ENCODE results near the gene MRTFB.
A peak's percentile ranks its signal among the peaks of the same experiment; 100 is the strongest.

Gene MRTFB

DNA sequence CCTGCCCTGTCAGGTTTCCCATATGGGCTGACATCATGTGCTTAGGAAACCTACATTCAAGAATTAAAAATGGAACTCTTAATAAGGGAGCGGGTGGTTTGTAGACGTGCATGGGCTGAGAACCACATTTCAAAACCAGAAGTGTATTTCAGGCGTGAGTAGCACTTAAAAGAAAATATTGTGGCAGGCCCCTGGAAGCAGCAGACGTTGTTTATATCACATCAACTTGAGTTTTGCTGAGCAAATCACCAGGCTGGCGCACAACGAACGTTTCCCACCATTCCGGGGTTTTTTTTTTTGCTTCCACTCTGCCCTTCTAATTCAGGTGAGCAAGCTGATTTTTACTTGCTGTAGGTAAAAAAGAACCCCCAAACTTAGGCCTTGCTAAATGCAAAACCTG, 220.2 kb downstream of the MRTFB start:
- no peak for DNase-seq
- no peak for TF ChIP-seq CTCF (IDR thresholded peaks at IDR 0.05; ENCODE audit: low read depth, low read length, missing control alignments)
- no peaks in the 10 kb centered on the region for H3K36me3 ChIP-seq (replicated peaks)
- no peaks in the 10 kb centered on the region for H3K27me3 ChIP-seq (replicated peaks)
- in situ Hi-C loops (cut with HindIII; ENCODE audit: low pct_ligation_motif_present, low sequenced_read_pairs), result no loop called here
- no peak overlapping the region for H3K4me3 ChIP-seq (ENCODE audit: low read depth, low read length)
- H3K27ac ChIP-seq, result no peak overlapping the region

DNA sequence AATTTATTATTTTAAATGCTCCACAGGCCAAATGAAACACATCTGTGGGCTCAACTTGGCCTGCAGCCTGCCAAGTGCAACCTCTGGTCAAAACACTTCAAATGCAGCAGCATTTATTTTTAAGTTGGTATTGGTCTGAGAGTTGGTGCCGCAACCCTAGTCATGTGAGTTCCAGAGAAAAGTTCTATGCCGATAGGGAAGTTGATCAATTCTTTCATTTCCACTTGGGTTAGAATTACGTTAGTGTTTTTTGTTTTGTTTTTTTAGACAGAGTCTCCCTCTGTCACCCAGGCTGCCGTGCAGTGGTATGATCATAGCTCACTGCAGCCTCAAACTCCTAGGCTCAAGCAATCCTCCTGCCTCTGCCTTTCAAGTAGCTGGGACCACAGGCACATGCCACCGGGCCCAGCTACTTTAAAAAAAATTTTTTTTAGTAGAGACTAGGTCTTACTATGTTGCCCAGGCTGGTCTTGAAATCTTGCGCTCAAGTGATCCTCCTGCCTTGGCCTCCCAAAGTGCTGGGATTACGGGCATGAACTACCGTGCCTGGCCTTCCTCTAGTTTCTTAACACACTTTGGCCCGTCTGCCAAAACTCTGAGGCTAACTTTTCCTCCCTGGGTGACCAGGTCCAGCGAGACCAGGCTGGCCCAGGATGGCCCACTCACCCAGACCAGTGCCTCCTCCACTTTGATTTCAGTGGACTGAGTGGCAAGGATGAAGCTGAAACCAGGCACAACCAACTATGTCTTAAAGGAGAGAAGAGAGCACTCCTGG, 221.1 kb downstream of the MRTFB start:
- H3K27me3 ChIP-seq (replicated peaks), result no peaks in the 10 kb centered on the region
- no peak overlapping the region for H3K27ac ChIP-seq
- in situ Hi-C loops (cut with HindIII; ENCODE audit: low pct_ligation_motif_present, low sequenced_read_pairs), result no loop called here
- no peak overlapping the region for H3K4me3 ChIP-seq (ENCODE audit: low read depth, low read length)
- H3K36me3 ChIP-seq (replicated peaks), result no peaks in the 10 kb centered on the region
- no peak for TF ChIP-seq CTCF (IDR thresholded peaks at IDR 0.05; ENCODE audit: low read depth, low read length, missing control alignments)
- DNase-seq, result no peak

- no peaks in the 10 kb centered on the region for H3K36me3 ChIP-seq (replicated peaks)
- no peak for TF ChIP-seq CTCF (IDR thresholded peaks at IDR 0.05; ENCODE audit: low read depth, low read length, missing control alignments)
- no peak for DNase-seq
- H3K27ac ChIP-seq, result no peak overlapping the region
- H3K4me3 ChIP-seq (ENCODE audit: low read depth, low read length), result no peak overlapping the region
- no peaks in the 10 kb centered on the region for H3K27me3 ChIP-seq (replicated peaks)
- in situ Hi-C loops (cut with HindIII; ENCODE audit: low pct_ligation_motif_present, low sequenced_read_pairs), result no loop called here
Observed at GRCh38 chr16:14296663-14297062, 225.5 kb downstream of the MRTFB start.

GRCh38 chr16:14298374-14299122, 227.4 kb downstream of the MRTFB start:
- Histone ChIP-seq H3K4me3 (ENCODE audit: low read depth, low read length) (no peak overlapping the region), H3K27me3 (replicated peaks) (no peaks in the 10 kb centered on the region), H3K27ac (no peak overlapping the region), H3K36me3 (replicated peaks) (no peaks in the 10 kb centered on the region)
- in situ Hi-C loops (cut with HindIII; ENCODE audit: low pct_ligation_motif_present, low sequenced_read_pairs), result no loop called here
- no peak for TF ChIP-seq CTCF (IDR thresholded peaks at IDR 0.05; ENCODE audit: low read depth, low read length, missing control alignments)
- DNase-seq, result no peak

DNA sequence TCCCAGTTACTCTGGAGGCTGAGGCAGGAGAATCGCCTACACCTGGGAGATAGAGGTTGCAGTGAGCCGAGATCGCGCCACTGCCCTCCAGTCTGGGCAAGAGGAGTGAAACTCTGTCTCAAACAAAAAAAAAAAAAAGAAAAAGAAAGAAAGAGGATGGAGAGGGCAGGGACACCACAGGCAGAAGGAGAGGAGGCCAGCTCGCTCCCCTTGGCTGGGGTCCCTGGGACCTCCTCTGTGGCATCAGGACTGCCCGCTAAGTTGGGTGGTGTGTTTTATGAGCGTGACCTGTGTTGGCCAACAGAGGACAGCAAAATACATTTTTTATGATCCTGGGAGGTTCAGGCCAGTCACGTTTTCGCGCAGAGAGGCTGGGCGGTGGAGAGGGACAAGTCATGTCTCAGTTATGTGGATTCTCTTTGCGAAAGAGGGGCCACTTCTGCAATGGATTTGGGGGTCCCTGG, 229.6 kb downstream of the MRTFB start:
- in situ Hi-C loops (cut with HindIII; ENCODE audit: low pct_ligation_motif_present, low sequenced_read_pairs), result no loop called here
- no peaks in the 10 kb centered on the region for H3K36me3 ChIP-seq (replicated peaks)
- no peaks in the 10 kb centered on the region for H3K27me3 ChIP-seq (replicated peaks)
- H3K4me3 ChIP-seq (ENCODE audit: low read depth, low read length), result no peak overlapping the region
- TF ChIP-seq CTCF (IDR thresholded peaks at IDR 0.05; ENCODE audit: low read depth, low read length, missing control alignments), result peak; percentile 77
- H3K27ac ChIP-seq, result no peak overlapping the region
- peak; percentile 77 for DNase-seq
